GM18951 (cell line): Measurements from ENCODE around the gene MINDY4.

ENCODE experiments used
- POLR2A ChIP-seq: IDR thresholded peaks from 4 replicates; pipeline ENCODE4 v1.6.1; 2011; ENCODE audit warnings: mild to moderate bottlenecking; ENCODE audit not compliant: insufficient read length, insufficient read depth; ENCODE audit errors: extremely low read depth
- in situ Hi-C: fragments of 300-500 bp; cut with MboI; formaldehyde crosslinking; loops from one replicate; pipeline ENCODE4 v1.12.0; 2022; ENCODE audit warnings: low sequenced_read_pairs, mixed read lengths, inconsistent platforms; ENCODE audit not compliant: unreplicated experiment

The MINDY4 gene

GRCh38 chr7:30894009-30894408 is 122.8 kb downstream of the MINDY4 start:
- no peak for TF ChIP-seq POLR2A
- in situ Hi-C loops, result no loop called here

GRCh38 chr7:30894866-30895605 is 123.8 kb downstream of the MINDY4 start:
- no peak for TF ChIP-seq POLR2A
- in situ Hi-C loops, result no loop called here

DNA sequence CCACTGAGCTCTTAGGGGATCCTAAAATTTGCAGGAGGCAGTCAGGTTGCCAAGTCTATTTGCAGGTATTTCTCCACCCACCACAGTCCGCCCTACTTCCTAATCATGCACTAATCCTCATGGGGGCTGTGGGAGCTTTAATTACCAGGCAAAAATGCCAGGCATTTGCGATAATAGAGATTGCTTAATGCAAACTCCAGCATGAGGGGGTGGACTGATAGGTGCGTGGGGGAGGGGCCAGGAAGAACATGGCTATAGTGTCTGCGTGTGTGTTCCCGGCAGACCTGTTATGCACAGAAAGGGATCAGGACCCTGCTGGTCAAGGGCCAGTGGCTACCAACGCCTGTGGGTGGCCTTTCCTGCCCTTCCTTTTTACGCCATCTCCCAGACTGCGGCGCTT is 124.8 kb downstream of the MINDY4 start:
- TF ChIP-seq POLR2A, result no peak
- in situ Hi-C loops, result no loop called here

GRCh38 chr7:30896783-30897637 is 125.8 kb downstream of the MINDY4 start:
- in situ Hi-C loops, result no loop called here
- TF ChIP-seq POLR2A, result no peak

GRCh38 chr7:30897770-30898169 is 126.6 kb downstream of the MINDY4 start:
- TF ChIP-seq POLR2A, result no peak
- in situ Hi-C loops, result no loop called here

- in situ Hi-C loops, result no loop called here
- no peak for TF ChIP-seq POLR2A
These were observed 127.2 kb downstream of the MINDY4 start for GRCh38 chr7:30898411-30898810.

- in situ Hi-C loops, result no loop called here
- TF ChIP-seq POLR2A, result no peak
These were observed 127.8 kb downstream of the MINDY4 start for GRCh38 chr7:30899066-30899465.

- in situ Hi-C loops, result no loop called here
- no peak for TF ChIP-seq POLR2A
These were observed 128.4 kb downstream of the MINDY4 start for GRCh38 chr7:30899630-30900029.

- TF ChIP-seq POLR2A, result no peak
- in situ Hi-C loops, result no loop called here
These were observed 128.8 kb downstream of the MINDY4 start for GRCh38 chr7:30900053-30900452.

GRCh38 chr7:30900803-30901362 is 129.7 kb downstream of the MINDY4 start:
- no peak for TF ChIP-seq POLR2A

GRCh38 chr7:30901856-30902255 is 130.6 kb downstream of the MINDY4 start:
- in situ Hi-C loops, result no loop called here
- no peak for TF ChIP-seq POLR2A

More at GRCh38 chr7:30900803-30901362, 129.7 kb downstream of the MINDY4 start:
- in situ Hi-C loops, result no loop called here

DNA sequence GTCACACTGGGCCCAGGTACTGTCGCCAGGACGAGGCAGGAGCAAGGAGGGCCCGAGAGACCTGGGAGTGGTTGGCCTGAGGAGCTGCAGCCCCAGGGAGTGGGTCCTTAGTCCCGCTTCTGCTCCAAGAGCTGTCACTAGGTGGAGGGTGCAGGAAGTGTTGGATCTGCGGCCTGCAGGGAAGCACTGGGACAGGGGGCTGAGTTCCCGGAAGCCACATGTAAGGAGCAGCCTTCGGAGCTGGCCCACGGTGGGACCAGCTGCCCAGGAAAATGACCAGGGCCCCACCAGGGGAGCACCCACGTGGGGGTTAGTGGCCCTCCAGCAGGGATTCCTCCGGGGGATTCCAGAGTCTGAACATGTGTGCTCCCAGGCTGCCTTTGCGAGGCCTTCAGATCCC is 131.2 kb downstream of the MINDY4 start:
- no peak for TF ChIP-seq POLR2A

GRCh38 chr7:30903146-30903545 is 131.9 kb downstream of the MINDY4 start:
- in situ Hi-C loops, result no loop called here

More for the DNA sequence above, 131.2 kb downstream of the MINDY4 start:
- in situ Hi-C loops, result no loop called here

More at GRCh38 chr7:30903146-30903545, 131.9 kb downstream of the MINDY4 start:
- no peak for TF ChIP-seq POLR2A
